ENCODE measurements around the gene TSPAN33. TPM values are rescaled to one million over a fixed set of nuclear protein-coding genes. Genes with fewer than 3 reads are reported as not detected.

The TSPAN33 gene
- total RNA-seq, 1 donor from 2014 or later, result 16.7 TPM

DNA sequence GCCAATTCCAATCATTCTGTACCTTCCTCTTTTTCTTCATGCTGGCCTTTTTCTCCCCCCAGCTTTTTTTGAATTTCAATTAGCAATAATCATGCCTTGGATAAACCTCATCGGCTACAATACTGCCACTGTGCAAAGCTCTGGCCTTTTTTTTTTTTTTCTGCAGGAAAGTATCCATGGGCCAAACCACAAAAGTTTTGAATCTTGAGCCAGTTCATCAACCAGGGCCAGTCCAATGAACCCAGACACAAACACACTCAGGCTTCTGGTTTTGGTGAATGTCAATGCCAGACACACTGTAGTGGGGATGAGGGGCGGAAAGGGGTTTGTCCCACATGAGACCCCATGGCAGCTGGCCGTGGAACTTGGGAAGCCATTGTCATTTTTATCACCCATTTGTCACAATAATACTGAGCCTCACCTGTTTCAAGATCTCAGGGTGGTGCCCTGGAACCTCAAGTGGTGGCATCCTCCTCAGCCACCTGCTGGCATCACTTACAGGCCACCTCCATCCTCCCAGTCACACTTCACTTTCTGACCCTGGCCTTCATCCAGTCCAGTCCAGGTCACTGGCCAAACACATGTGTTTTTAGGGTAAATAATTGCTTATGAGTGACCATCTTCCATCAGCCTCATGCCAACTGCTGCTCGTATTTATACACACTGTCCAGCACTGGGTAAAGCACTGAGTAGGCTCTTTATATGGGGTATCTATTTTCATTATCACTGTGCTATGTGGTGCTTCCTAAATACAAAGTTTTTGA, 40.8 kb upstream of the TSPAN33 start:
- no peak overlapping the region for H3K27ac Mint-ChIP-seq (ENCODE audit: unreplicated experiment)
- H3K27me3 Mint-ChIP-seq (ENCODE audit: low read depth), result no peaks in the 10 kb centered on the region
- TF ChIP-seq, protein P1, sequence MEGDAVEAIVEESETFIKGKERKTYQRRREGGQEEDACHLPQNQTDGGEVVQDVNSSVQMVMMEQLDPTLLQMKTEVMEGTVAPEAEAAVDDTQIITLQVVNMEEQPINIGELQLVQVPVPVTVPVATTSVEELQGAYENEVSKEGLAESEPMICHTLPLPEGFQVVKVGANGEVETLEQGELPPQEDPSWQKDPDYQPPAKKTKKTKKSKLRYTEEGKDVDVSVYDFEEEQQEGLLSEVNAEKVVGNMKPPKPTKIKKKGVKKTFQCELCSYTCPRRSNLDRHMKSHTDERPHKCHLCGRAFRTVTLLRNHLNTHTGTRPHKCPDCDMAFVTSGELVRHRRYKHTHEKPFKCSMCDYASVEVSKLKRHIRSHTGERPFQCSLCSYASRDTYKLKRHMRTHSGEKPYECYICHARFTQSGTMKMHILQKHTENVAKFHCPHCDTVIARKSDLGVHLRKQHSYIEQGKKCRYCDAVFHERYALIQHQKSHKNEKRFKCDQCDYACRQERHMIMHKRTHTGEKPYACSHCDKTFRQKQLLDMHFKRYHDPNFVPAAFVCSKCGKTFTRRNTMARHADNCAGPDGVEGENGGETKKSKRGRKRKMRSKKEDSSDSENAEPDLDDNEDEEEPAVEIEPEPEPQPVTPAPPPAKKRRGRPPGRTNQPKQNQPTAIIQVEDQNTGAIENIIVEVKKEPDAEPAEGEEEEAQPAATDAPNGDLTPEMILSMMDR (conservative IDR thresholded peaks at IDR 0.05), result no peak

DNA sequence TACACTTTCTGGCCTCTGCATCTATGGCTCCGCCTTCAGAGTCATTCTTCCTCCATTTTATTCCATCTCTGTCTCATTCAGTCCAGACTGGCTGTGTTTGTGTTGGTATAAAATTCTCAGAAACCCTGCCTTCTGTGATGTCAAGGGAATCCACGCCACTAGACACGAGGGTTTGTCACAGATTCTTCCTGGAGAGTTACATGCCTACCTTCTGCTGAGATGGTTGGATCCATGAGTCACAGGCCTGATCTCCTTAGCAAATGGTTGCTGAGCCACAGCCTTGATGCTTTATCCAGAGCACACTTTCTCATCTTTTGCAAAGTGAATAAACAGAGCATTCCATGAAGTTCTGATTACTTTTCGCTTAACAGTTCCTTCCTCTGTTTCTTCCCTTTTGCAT, 35.9 kb upstream of the TSPAN33 start:
- no peaks in the 10 kb centered on the region for H3K27me3 Mint-ChIP-seq (ENCODE audit: low read depth)
- H3K4me1 Mint-ChIP-seq, result peaks cover 10% of the 10 kb centered on the region
- DNase-seq (ENCODE audit: low read depth, low spot score), result no peak
- H3K4me3 Mint-ChIP-seq, result no peak overlapping the region
- no peaks in the 10 kb centered on the region for H3K36me3 Mint-ChIP-seq (ENCODE audit: low read depth)
- H3K9me3 Mint-ChIP-seq, result peaks cover 2% of the 10 kb centered on the region
- no peak overlapping the region for H3K27ac Mint-ChIP-seq (ENCODE audit: unreplicated experiment)
- TF ChIP-seq, protein P1 (conservative IDR thresholded peaks at IDR 0.05), result no peak

More for the DNA sequence above, 40.8 kb upstream of the TSPAN33 start:
- no peak for DNase-seq (ENCODE audit: low read depth, low spot score)
- Mint-ChIP-seq H3K4me1 (peaks cover 11% of the 10 kb centered on the region), H3K4me3 (no peak overlapping the region), H3K36me3 (ENCODE audit: low read depth) (no peaks in the 10 kb centered on the region), H3K9me3 (peaks cover 2% of the 10 kb centered on the region)

DNA sequence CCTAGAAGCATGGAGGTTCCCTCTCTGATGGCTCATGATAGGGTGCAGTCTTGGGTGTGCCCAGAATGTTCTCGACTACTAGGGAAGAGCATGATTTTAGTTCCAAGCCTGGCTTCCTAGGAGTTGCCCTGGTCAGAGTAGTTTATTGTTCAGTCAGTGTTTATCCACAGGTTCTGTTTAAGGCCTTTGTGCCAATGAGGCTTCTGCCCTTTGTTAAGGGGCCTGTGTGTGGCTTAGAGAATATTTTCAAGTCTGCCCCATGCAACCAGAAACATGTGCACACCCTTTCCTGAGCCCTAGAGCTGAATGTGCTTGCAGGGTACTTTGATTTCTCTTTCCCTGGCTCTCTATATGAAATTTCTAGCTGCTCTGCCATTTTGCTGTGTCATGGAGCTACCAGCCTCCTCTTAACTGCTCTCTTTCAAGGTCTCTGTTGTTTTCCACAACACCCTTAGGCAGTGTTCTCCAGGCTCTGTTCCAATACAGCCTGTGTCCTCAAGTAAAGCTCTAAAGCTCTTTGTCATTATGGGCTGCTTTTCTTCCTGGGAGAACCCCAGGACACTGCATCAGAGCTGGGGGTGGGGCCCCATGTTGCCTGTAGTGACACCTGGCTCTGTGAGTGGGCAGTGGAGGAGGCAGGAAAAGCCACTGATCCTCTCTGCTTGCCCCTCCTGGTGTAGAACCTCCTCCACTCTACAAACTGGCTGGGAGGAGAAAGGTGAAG, 34.1 kb upstream of the TSPAN33 start:
- Mint-ChIP-seq H3K4me3 (no peak overlapping the region), H3K27me3 (ENCODE audit: low read depth) (no peaks in the 10 kb centered on the region), H3K36me3 (ENCODE audit: low read depth) (no peaks in the 10 kb centered on the region), H3K9me3 (peaks cover 2% of the 10 kb centered on the region), H3K27ac (ENCODE audit: unreplicated experiment) (peak overlapping the region; percentile 80), H3K4me1 (peaks cover 10% of the 10 kb centered on the region)
- no peak for DNase-seq (ENCODE audit: low read depth, low spot score)
- TF ChIP-seq, protein P1 (conservative IDR thresholded peaks at IDR 0.05), result no peak

DNA sequence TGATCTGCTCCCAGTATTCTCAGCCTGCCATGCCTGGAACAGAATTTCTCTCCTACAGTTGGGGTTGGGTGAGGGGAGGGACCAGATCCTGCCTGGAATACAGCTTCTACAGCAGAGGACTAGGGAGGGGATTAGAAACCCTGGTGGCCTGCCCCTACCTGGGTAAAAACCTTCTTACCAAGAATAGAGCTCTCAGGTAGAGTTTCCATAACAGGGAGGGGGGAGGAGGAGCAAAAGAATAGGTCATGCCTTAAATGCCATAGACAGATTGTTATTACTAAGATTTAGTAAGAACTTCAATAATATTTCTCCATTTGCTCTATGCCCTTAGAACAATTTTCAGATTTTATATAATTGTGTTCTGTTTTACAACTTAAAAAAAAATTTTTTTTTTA, 33.5 kb upstream of the TSPAN33 start:
- no peak overlapping the region for H3K4me3 Mint-ChIP-seq
- TF ChIP-seq, protein P1 (conservative IDR thresholded peaks at IDR 0.05), result no peak
- H3K27ac Mint-ChIP-seq (ENCODE audit: unreplicated experiment), result peak overlapping the region; percentile 80
- DNase-seq (ENCODE audit: low read depth, low spot score), result no peak
- H3K4me1 Mint-ChIP-seq, result peaks cover 10% of the 10 kb centered on the region
- peaks cover 2% of the 10 kb centered on the region for H3K9me3 Mint-ChIP-seq
- no peaks in the 10 kb centered on the region for H3K36me3 Mint-ChIP-seq (ENCODE audit: low read depth)
- no peaks in the 10 kb centered on the region for H3K27me3 Mint-ChIP-seq (ENCODE audit: low read depth)

DNA sequence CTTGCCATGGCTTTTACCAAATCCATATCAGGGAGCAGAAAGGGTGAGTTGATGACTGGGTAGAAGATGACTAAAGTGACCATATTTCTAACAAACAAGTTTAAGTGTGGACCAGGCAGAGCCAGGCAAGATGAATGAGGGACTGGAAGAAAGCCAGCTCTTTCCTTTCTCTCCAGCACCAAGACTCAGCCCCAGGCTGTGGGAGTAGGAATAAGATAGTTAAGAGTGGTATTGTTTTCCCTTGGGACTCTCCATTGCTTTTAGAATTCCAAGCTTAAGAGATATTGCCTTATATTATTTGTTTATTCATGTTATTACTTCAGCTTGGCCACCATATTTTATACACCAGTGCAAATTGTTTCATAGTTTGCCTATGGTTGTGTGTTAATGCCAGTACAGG, 28.8 kb upstream of the TSPAN33 start:
- peaks cover 3% of the 10 kb centered on the region for H3K4me1 Mint-ChIP-seq

More for the DNA sequence above, 28.8 kb upstream of the TSPAN33 start:
- DNase-seq (ENCODE audit: low read depth, low spot score), result no peak
- Mint-ChIP-seq H3K4me3 (no peak overlapping the region), H3K27me3 (ENCODE audit: low read depth) (no peaks in the 10 kb centered on the region), H3K36me3 (ENCODE audit: low read depth) (peaks cover 4% of the 10 kb centered on the region), H3K9me3 (peaks cover 8% of the 10 kb centered on the region), H3K27ac (ENCODE audit: unreplicated experiment) (no peak overlapping the region)
- TF ChIP-seq, protein P1 (conservative IDR thresholded peaks at IDR 0.05), result no peak
